Activated CD4-positive, alpha-beta T cell treated with anti-CD3 and anti-CD28 coated beads for 24 hours (primary cell): Measurements from ENCODE around the gene TF.

Experiments
- DNase-seq, 2 donors: peaks; one replicate each; pipeline ENCODE4 v3.0.0-alpha.2; 2020; ENCODE audit warnings: low read depth in 2 of 2

Gene TF

GRCh38 chr3:133747373-133747772 lies 1.2 kb downstream of the TF start:
- no peak for DNase-seq

GRCh38 chr3:133747907-133748639 lies 1.9 kb downstream of the TF start:
- no peak for DNase-seq

GRCh38 chr3:133749427-133750258 lies 3.5 kb downstream of the TF start:
- no peak for DNase-seq

GRCh38 chr3:133750259-133750656 lies 4.1 kb downstream of the TF start:
- DNase-seq: no peak

GRCh38 chr3:133753107-133753778 lies 7.0 kb downstream of the TF start:
- DNase-seq: no peak

DNA sequence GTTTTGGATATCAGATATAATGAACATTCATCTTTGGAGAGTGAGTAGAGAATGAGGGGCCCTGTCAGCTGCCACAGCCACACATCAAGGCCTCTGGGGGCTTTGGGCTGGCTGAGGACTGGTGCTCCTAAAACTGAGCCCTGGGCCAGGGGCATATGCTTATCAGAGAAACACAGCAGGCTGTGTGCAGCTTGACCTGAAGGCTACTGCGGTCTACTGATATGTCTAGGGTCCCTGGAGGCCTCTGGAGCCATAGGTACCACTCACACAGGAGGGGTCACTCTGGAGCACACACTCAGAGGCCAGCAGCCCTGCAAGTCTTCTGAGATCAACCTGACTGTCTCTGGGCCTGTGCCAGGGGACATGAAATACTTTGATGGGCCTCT lies 7.6 kb downstream of the TF start:
- no peak for DNase-seq

DNA sequence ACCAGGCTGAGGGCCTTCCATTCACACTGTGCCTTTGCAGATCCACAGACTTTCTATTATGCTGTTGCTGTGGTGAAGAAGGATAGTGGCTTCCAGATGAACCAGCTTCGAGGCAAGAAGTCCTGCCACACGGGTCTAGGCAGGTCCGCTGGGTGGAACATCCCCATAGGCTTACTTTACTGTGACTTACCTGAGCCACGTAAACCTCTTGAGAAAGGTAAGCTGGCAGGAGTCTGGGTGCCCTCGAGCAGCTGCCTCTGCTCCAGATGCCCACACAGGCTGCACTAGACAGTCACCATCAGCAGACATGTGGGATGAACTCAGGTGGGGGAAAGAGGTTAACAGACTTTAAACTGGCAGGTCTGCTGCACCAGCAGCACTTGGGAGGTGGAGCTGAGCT lies 8.3 kb downstream of the TF start:
- no peak for DNase-seq

DNA sequence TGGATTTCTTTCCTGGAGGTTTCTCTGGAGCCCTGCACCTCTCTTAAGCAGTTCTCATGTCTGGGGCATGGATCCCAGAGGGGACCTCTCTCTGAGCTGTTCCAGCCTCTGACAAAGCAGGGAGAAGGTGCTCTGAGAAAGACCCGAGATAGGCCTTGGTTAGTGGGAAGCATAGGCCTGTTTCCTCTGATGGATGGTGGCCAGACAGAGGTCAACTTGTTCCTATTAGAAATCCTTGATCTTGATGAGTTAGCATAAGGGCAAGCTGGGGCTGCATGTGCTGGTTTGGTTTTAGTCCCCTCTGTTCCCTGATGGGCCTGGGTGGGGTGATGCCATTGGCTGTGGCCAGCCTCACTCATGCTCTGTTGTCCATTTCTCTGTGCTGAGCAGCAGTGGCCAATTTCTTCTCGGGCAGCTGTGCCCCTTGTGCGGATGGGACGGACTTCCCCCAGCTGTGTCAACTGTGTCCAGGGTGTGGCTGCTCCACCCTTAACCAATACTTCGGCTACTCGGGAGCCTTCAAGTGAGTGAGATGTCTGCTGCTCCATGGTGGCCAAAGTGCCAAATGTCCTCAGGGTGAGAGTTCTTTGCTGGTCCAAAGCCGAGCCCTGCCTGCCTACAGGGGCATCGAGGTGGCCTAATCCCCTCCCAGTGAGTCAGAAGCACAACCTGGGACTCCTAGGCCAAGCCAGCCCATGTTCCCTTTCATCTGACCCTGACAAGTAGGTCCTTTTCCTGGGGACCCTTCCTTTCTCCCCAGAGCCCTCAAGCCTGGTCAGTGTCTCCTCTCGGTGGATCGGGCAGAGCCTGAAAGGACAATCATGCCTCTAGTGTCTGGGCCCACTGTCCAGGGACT lies 9.0 kb downstream of the TF start:
- DNase-seq: no peak

DNA sequence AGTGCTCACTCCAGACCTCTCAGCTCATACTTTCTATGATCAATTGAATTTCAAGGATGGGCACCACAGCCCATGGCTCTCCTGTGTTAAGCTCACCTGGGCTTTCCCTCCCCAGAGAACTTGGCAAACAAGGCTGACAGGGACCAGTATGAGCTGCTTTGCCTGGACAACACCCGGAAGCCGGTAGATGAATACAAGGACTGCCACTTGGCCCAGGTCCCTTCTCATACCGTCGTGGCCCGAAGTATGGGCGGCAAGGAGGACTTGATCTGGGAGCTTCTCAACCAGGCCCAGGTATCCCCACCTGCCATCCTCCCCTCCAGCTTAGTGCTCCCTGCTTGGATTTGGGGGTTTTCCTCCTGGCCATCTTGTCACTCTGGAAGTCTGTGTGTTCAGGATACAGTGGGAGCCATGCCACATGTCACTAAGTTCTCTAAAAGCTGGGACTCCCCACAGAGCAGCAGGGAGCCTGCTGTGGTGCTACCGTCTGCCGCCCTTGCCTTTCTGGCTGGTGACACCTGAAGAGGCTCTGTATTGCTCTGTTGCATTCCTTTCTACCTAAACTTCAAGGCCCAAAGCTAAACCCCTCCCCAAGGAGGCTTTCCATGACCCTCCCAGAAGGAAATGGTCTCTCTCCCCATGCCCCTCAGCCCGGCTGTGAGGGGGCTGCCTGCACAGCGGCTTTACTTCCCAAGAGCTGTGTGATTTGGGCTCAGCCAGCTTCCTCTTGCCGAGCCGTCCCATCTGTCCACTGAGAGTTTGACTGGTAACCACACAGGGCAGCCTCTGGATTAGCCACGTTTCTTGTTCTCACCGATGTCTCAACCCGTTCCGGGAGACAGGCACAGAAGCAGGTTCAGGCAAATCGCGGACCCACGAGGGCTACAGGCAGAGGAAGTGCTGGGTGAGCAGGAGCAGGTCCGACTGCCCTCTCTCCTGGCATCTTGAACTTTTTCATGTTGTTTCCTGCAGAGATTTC lies 10.8 kb downstream of the TF start:
- DNase-seq: no peak

DNA sequence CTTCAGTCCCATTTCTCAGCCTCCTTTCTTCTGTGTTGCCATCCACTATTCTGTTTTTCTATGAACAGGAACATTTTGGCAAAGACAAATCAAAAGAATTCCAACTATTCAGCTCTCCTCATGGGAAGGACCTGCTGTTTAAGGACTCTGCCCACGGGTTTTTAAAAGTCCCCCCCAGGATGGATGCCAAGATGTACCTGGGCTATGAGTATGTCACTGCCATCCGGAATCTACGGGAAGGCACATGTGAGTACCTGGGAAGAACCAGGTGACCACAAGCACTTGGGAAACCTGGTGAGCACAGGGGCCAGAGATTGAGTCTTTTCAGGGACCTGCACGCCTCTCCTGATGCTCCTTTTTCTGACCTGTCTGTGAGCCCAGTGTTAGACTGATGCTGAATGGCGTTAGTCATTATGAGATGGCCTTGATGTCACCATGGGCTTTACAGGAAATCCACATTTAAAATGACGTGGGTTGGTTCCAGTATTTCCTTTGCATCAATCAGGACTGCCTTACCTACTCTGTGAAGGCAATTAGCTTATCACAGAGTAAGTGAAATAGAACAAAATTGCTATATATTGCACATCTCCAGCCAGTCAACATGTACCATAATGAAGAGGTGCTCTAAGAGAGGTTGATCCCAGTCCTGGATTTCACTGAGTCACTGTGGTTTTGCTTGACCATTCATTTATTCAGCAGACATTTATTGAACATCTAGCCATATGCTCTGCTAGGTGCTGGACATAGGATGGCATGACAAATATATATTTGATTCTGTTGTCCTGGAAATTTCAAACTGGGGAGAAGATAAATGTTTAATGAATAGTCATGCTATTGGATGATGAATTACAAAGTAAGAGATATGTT lies 11.7 kb downstream of the TF start:
- DNase-seq: no peak

DNA sequence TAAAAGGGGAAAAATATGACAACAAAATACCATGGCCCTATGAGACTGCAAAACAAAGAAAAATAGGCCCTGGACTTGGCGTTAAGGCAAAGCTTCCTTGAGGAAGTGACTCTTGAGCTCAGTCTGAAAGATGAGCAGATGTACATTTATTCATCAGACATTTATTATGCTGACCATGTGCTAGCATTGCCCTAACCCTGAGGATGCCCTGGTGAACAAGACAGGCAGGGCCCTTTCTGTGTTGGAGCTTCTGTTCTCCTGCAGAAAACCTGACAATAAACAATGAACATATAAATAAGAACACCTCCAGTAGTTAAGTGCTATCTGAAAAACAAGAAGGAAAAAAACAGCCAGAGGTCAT lies 12.4 kb downstream of the TF start:
- no peak for DNase-seq

GRCh38 chr3:133758964-133759739 lies 13.0 kb downstream of the TF start:
- no peak for DNase-seq

GRCh38 chr3:133759740-133760305 lies 13.6 kb downstream of the TF start:
- no peak for DNase-seq

DNA sequence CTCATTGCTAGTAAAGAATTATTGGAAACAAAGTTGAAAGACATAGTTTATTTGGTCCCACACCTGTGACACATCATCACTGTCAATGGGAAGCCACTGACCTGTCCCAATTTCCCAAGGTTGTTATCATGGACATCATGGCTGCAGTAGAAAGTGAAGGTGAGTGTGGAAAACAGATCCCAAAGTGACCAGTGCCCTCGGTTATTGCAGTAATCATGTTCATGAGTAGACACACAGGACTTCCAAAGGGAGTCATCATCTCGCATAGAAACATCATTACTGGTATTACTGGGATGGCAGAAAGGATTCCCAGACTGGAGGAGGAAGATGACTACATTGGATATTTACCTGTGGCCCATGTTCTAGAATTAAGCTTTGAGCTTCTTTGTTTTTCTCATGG lies 14.7 kb downstream of the TF start:
- DNase-seq: no peak

DNA sequence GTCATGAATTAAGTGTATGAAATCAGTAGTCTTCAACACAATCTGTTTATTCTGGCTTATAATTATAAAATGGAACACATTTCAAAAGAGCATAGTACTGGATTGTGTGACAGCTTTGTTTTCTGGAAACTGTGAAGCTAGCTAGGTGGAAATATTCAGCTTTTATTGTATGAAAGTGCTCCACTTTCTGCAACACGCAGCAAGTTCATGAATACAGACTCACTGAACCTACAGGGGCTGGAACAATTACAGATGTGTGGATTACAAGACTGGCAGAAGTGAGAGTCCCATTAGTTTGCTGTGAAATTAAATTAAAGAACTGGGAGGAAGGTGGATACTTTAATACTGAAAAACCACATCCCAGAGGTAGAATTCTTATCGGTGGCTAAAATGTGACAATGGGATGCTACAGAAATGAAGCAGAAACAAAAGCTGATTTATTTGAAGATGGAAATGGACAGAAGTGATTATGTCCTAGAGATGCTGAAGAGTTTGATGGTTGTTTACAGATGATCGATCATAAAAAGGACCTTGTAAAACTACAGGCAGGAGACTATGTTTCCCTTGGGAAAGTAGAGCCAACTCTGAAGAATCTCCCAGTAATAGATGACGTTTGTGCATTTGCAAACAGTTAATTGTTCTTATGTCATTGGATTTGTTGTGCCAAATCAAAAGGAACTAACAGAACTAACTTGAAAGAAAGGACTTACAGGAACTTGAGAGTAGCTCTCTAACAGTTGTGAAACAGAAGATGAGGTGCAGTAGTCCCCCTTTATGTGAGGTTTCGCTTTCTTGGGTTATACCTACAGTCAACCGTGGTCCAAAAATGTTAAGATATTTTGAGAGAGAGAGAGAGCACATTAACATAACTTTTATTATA lies 15.7 kb downstream of the TF start:
- no peak for DNase-seq

DNA sequence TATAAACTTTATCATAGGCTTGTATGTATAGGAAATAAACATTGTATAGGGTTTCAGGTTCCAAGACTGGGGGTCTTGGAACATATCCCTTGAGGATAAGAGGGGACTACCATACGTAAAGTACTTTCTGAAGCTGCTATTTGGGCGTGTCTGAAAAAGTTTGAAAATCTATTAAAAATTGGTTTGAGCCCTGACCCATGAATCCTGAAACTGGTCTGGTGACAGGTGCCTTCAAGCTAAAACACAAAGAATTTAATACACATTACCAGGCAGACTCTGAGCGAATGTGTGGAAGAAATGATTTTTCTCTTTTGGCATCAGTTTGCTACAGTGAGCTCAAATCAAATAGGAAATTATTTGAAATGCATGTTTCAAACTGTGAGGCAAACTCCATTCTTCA lies 16.3 kb downstream of the TF start:
- DNase-seq: no peak

GRCh38 chr3:133763797-133764683 lies 17.8 kb downstream of the TF start:
- no peak for DNase-seq
